Immature natural killer cell (primary cell): ENCODE measurements around the gene UNC5C. TPM values are rescaled to one million over a fixed set of nuclear protein-coding genes. Genes with fewer than 3 reads are reported as not detected.

ENCODE experiments used
- DNase-seq, 3 donors: peaks; one replicate each; pipeline ENCODE4 v3.0.0; 2022; ENCODE audit warnings: mixed read lengths in 1 of 3
- H3K27ac Mint-ChIP-seq, 6 donors: one replicate each; pipeline ENCODE4 v1.8.0; 2020; ENCODE audit warnings: mixed read lengths in 6 of 6, mild to moderate bottlenecking in 5 of 6, inconsistent platforms in 4 of 6, moderate library complexity in 3 of 6
- H3K27me3 Mint-ChIP-seq, 3 donors: one replicate each; pipeline ENCODE4 v1.8.0; 2020 to 2021; ENCODE audit warnings: low read depth in 3 of 3, mild to moderate bottlenecking in 3 of 3, mixed read lengths in 3 of 3, moderate library complexity in 3 of 3, inconsistent platforms in 1 of 3
- H3K36me3 Mint-ChIP-seq, 3 donors: one replicate each; pipeline ENCODE4 v1.8.0; 2020; ENCODE audit warnings: mixed read lengths in 3 of 3, inconsistent platforms in 2 of 3, mild to moderate bottlenecking in 2 of 3
- H3K4me1 Mint-ChIP-seq, 2 donors: one replicate each; pipeline ENCODE4 v1.8.0; 2020; ENCODE audit warnings: inconsistent platforms in 2 of 2, mild to moderate bottlenecking in 2 of 2, mixed read lengths in 2 of 2, moderate library complexity in 1 of 2
- H3K4me3 Mint-ChIP-seq, 5 donors: one replicate each; pipeline ENCODE4 v1.8.0; 2020; ENCODE audit warnings: mild to moderate bottlenecking in 5 of 5, mixed read lengths in 5 of 5, inconsistent platforms in 3 of 5, moderate library complexity in 3 of 5
- H3K9me3 Mint-ChIP-seq, 6 donors: one replicate each; pipeline ENCODE4 v1.8.0; 2020; ENCODE audit warnings: mild to moderate bottlenecking in 6 of 6, mixed read lengths in 6 of 6, inconsistent platforms in 4 of 6, moderate library complexity in 3 of 6
- polyA plus RNA-seq, 3 donors: library from polyadenylated mRNA; unstranded; fragments of 300-500 nt; fragmentation: Illumina TruSeq; gene quantifications; one replicate each; pipeline ENCODE4 v1.2.3, GENCODE V29; 2021

The UNC5C gene
- not detected for polyA plus RNA-seq

DNA sequence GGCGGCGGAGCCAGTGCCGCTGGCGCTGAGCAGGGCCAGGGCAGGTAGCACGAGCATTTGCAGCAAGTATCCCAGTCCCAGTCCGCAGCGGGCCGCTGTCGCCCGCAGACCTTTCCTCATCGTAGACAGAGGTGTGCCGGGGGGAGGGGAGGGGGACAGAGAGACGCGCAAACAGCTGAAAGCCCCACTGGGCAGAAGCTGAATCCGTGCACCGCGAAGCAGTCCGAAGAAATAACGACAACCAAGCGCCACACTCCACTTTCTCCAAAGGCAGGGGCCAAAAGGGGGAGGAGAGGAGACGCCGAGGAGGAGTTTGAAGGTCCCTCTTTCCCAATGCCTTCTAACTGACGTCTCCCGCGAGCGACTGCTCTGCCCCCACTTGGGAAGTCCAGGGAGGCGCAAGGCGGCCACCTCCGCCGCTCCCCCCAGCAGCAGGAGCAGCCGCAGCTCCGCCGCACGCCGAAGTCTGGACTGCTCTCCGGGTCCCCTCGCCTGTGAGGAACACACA lies at the start of gene UNC5C:
Gene UNC5C (minus strand): TSS at position 236 of the 508 bp plus-strand sequence.
- Mint-ChIP-seq H3K27ac (peak within 1 kb of the TSS in 1 of 6 donors; percentile 18), H3K36me3 (no peaks in the 10 kb centered on the region), H3K4me3 (peak within 1 kb of the TSS; percentile 73 to 83 (median 79)), H3K4me1 (peaks cover 9 to 24% of the 10 kb centered on the region in 2 donors), H3K9me3 (peaks cover 0 to 6% (median 2%) of the 10 kb centered on the region in 6 donors), H3K27me3 (peaks cover 0 to 11% (median 5%) of the 10 kb centered on the region in 3 donors)
- no peak for DNase-seq

DNA sequence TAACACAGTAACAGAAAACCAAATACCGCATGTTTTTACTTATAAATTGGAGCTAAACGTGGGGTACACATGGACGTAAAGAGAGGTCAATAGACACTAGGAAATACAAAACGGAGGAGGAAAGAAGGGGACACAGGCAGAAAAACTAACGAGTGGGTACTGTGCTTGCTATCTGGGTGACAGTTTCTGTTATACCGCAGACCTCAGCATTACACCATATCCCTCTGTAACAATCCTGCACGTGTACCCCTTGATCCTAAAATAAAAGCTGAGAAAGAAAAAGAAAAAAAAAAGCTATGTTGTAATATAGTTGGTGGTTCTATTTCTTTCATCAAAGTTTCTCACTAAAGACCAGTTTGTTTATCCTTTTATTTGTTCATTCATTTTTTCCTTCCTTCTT lies 47.9 kb upstream of the UNC5C start:
- Mint-ChIP-seq H3K4me3 (no peak overlapping the region), H3K27me3 (peaks cover 0 to 3% (median 0%) of the 10 kb centered on the region in 3 donors)

DNA sequence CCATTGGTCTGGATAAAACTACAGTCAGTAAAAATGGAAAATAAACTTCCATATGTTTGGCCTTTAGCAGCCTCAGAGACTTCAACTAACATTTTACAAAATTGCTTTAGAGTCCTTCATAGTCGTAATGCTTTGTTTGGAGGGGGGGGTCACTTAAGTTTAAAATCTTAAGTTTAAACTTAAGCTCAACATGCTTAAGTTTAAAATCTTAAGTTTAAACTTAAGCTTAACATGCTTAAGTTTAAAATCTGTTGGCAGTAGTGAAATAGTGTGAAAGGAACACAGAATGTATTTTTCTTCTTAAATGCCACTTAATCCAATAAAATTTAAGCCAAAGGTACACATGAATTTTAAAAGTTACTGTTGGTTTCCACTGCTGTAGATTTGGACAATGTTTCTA lies 45.9 kb upstream of the UNC5C start:
- H3K4me1 Mint-ChIP-seq, result no peaks in the 10 kb centered on the region
- no peak overlapping the region for H3K4me3 Mint-ChIP-seq
- H3K27me3 Mint-ChIP-seq, result no peaks in the 10 kb centered on the region
- DNase-seq, result no peak
- H3K27ac Mint-ChIP-seq, result no peak overlapping the region
- H3K9me3 Mint-ChIP-seq, result peaks cover 0 to 10% (median under 1%) of the 10 kb centered on the region in 6 donors
- H3K36me3 Mint-ChIP-seq, result peaks cover 0 to 3% (median 0%) of the 10 kb centered on the region in 3 donors

More for the DNA sequence above, 47.9 kb upstream of the UNC5C start:
- Mint-ChIP-seq H3K9me3 (peaks cover 0 to 11% (median 1%) of the 10 kb centered on the region in 6 donors), H3K36me3 (peaks cover 0 to 3% (median 0%) of the 10 kb centered on the region in 3 donors), H3K27ac (no peak overlapping the region), H3K4me1 (peaks cover 2 to 5% of the 10 kb centered on the region in 2 donors)
- no peak for DNase-seq

DNA sequence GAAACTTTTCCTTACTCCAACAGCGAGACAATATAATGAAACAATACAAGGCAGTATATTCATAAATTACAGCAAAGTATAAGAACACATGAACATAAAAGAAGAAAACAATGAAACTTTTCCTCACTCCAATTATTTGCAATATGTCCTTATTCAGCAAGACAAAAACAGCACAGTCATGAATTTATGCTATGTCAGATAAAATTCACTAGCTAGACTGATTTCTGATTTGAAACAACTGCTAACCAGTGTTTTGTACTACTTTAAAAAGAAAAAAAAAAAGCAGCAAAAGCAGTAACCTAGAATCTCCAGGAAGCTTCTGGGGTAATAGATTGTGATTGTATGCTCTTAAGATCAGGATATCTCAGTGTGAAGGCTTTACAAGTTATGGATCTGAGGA lies 45.2 kb upstream of the UNC5C start:
- no peaks in the 10 kb centered on the region for H3K27me3 Mint-ChIP-seq
- peaks cover 0 to 10% (median under 1%) of the 10 kb centered on the region in 6 donors for H3K9me3 Mint-ChIP-seq
- no peak overlapping the region for H3K4me3 Mint-ChIP-seq
- H3K4me1 Mint-ChIP-seq, result no peaks in the 10 kb centered on the region
- no peak overlapping the region for H3K27ac Mint-ChIP-seq
- DNase-seq, result no peak
- peaks cover 0 to 3% (median 0%) of the 10 kb centered on the region in 3 donors for H3K36me3 Mint-ChIP-seq

DNA sequence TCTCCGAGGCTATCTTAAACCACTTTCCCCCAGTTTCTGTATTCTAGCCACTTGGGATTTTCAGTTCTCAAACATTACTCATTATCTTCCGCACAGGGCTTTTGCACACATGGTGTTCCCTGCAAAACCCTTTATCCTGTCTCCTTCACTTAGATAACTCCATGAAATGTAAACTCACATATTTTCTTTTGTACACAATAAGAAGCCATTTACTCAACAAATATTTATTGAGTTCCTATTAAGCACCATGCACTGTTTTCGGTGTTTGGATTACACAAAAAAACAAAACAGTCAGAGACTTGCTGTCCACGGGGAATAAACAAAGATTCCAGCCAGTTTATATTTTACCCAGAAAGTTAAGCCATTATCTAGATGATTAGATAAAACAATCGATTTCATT lies 42.5 kb upstream of the UNC5C start:
- peaks cover 0 to 10% (median under 1%) of the 10 kb centered on the region in 6 donors for H3K9me3 Mint-ChIP-seq
- no peak overlapping the region for H3K4me3 Mint-ChIP-seq
- H3K27ac Mint-ChIP-seq, result no peak overlapping the region
- DNase-seq, result no peak
- no peaks in the 10 kb centered on the region for H3K27me3 Mint-ChIP-seq
- H3K36me3 Mint-ChIP-seq, result peaks cover 0 to 3% (median 0%) of the 10 kb centered on the region in 3 donors
- no peaks in the 10 kb centered on the region for H3K4me1 Mint-ChIP-seq

DNA sequence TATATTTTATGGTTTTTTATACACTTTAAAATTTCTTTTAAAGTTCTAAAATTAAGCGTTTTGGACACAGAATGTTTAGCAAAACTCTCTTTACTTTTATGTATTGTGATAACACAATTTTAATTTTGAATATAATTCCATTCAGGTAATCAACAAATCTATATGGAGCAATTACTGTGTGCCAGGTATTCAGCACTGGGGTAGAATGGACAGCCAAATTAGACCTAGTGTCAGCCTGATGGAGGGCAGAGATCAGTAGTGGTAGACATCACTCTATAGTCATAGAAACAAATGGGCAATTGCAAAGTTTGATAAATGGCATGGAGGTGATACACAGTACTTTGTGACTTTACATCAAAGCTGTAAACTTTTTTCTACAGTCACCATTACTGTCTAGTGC lies 41.8 kb upstream of the UNC5C start:
- peaks cover 0 to 10% (median 1%) of the 10 kb centered on the region in 6 donors for H3K9me3 Mint-ChIP-seq
- H3K27ac Mint-ChIP-seq, result no peak overlapping the region
- peaks cover 0 to 2% (median 0%) of the 10 kb centered on the region in 3 donors for H3K27me3 Mint-ChIP-seq
- no peaks in the 10 kb centered on the region for H3K4me1 Mint-ChIP-seq
- DNase-seq, result no peak
- H3K36me3 Mint-ChIP-seq, result peaks cover 0 to 3% (median 0%) of the 10 kb centered on the region in 3 donors
- H3K4me3 Mint-ChIP-seq, result no peak overlapping the region

DNA sequence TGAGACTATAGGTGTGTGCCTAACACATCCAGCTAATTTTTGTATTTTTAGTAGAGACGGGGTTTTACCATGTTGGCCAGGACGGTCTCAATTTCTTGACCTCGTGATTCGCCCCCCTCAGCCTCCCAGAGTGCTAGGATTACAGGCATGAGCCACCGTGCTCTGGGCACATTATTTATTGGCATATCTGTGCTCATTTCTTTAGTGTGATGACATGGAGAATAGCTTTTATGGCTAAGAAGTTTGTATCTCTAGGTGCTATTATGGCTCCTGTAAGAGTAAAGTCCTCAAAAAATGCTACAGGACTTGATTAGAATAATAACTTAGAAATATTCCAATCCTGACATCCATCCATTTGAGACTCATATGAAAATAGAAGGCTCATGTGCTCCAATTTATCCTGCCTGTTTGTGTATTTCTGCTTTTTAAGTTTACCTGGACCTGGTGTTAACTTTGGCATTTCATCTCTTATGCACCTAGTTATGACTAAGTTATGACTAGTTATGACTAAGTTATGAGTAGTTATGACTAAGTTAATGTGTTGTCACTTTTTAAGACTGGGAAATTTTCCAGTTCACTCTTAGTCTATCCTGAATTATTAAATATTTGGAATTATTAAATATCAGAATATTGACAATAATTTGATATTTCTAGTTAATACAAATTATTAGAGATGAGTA lies 36.4 kb upstream of the UNC5C start:
- Mint-ChIP-seq H3K4me3 (no peak overlapping the region), H3K4me1 (no peaks in the 10 kb centered on the region), H3K27me3 (peaks cover 0 to 2% (median 1%) of the 10 kb centered on the region in 3 donors), H3K27ac (no peak overlapping the region), H3K36me3 (no peaks in the 10 kb centered on the region), H3K9me3 (peaks cover 0 to 8% (median 1%) of the 10 kb centered on the region in 6 donors)
- no peak for DNase-seq

DNA sequence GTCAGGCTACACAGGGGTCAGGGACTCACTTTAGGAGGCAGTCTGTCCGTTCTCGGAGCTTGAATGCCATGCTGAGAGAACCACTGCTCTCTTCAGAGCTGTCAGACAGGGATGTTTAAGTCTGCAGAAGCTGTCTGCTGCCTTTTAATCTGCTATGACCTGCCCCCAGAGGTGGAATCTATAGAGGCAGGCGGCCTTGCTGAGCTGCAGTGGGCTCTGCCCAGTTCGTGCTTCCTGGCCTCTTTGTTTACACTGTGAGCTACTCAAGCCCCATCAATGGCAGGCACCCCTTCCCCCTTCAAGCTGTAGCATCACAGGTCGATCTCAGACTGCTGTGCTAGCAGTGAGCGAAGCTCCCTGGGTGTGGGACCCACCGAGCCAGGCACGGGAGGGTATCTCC lies 31.5 kb upstream of the UNC5C start:
- no peak for DNase-seq
- Mint-ChIP-seq H3K27me3 (peaks cover 0 to 1% (median 0%) of the 10 kb centered on the region in 3 donors), H3K4me3 (no peak overlapping the region), H3K4me1 (no peaks in the 10 kb centered on the region), H3K9me3 (peaks cover 0 to 47% (median 18%) of the 10 kb centered on the region in 6 donors), H3K27ac (no peak overlapping the region), H3K36me3 (peaks cover 0 to 5% (median 0%) of the 10 kb centered on the region in 3 donors)

DNA sequence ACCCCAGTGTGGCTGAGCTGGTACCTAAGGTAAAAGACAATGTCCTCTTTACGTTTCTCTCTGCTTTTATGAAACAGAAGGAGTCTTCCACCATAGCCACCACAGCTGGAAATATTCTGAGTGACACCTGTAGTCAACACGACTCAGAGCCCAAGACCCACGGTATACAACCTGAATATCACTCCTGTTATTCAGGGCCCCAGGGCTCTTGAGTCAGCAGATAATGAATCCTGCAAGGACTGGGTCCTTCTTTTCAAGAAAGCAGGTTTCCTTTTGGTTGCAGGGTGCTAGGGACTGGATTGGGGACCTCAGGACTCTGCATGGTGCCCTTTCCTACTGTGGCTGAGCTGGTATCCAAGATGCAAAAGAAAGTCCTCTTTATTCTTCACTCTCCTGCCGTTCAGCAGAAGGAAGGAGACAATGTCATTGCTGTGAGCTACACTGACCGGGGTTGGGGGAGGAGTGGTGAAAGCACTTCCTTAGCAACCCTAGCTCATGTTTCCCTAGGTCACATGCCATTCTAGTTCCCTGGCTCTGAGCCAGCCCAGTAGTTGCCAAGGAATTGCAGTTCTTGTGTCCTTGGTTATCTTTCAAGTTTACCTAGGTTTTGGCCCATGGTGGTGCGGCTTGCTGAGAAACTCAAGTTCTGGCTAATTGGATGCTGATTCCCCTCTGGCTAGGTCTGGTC lies 23.7 kb upstream of the UNC5C start:
- H3K36me3 Mint-ChIP-seq, result no peaks in the 10 kb centered on the region
- H3K4me3 Mint-ChIP-seq, result no peak overlapping the region
- H3K27ac Mint-ChIP-seq, result no peak overlapping the region
- no peaks in the 10 kb centered on the region for H3K4me1 Mint-ChIP-seq
- no peak for DNase-seq
- peaks cover 8 to 34% (median 13%) of the 10 kb centered on the region in 6 donors for H3K9me3 Mint-ChIP-seq
- H3K27me3 Mint-ChIP-seq, result no peaks in the 10 kb centered on the region

DNA sequence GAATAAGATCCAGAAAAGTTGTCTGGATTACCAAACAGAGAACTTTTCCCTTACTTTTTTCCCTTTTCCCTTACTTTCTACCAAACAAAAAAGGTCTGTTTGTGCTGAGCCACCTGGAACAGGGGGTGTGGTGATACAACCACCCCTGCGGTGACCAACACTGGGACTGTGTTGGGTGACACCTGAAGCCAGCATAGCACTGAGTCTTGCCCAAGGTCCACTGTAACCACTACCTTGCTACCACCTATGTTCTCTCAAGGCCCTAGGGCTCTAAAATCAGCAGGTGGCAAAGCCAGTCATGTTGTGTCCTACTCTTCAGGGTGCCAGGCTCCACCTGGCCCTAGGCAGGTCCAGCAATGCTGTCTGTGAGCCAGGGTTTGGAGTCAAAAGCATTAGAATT lies 22.8 kb upstream of the UNC5C start:
- Mint-ChIP-seq H3K9me3 (peaks cover 6 to 28% (median 9%) of the 10 kb centered on the region in 6 donors), H3K27me3 (no peaks in the 10 kb centered on the region), H3K4me1 (no peaks in the 10 kb centered on the region)

DNA sequence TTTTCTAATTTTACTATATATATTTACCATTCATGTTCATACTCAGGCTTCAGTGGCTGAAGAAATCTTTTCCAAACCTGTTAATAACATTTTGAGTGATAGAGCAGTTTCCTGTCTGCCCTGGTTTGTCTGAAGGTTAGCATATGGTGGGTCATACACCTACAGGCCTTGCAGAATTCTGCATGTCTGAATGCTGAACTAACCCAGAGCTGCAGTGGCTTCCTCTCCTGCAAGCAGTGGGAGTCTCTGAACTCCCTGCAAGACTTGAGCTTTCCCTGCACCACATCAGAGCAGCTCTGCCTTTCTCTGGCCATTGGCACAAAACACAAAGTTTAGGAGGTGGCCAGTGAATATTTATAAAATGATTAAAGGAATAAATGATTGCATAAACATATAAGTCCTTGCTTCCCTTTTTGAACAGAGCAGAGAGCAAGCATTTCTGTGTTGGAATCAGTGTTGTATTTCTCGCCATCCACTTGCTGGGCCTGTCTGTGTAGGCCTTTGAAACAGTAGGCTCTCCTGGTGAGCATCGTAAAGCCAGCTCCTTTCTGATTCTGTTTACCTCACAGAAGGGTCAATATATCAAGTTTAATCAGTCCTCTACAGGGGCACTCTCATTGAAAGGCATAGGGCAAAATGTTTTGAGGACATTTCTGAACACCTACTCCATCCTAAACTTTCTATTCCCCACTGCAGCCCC lies 15.0 kb upstream of the UNC5C start:
- no peak for DNase-seq
- H3K9me3 Mint-ChIP-seq, result peaks cover 0 to 12% (median 4%) of the 10 kb centered on the region in 6 donors
- no peaks in the 10 kb centered on the region for H3K36me3 Mint-ChIP-seq
- H3K27me3 Mint-ChIP-seq, result no peaks in the 10 kb centered on the region
- H3K4me1 Mint-ChIP-seq, result no peaks in the 10 kb centered on the region
- H3K4me3 Mint-ChIP-seq, result no peak overlapping the region
- H3K27ac Mint-ChIP-seq, result no peak overlapping the region

More for the DNA sequence above, 22.8 kb upstream of the UNC5C start:
- no peak for DNase-seq
- H3K36me3 Mint-ChIP-seq, result no peaks in the 10 kb centered on the region
- no peak overlapping the region for H3K27ac Mint-ChIP-seq
- H3K4me3 Mint-ChIP-seq, result no peak overlapping the region

DNA sequence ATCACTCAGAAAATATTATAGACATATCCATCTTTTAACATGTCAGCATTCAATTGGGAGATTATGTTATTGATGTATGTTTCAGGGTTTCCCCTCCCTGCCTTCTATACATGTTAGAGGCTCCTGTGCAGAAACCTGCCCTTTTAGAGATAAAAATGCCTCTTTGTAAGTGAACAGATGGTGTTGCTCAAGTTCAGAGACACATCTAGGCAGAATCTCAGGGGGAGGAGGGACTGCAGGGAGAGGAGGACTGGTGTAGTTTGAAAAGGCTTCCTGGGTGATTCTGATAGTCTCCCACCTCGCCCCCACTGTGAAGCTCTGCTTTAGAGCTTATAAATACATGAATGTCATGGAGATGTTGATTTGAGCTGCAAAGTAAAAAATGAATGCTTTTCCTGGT lies 12.0 kb upstream of the UNC5C start:
- no peaks in the 10 kb centered on the region for H3K27me3 Mint-ChIP-seq
- no peaks in the 10 kb centered on the region for H3K36me3 Mint-ChIP-seq
- H3K4me1 Mint-ChIP-seq, result no peaks in the 10 kb centered on the region
- H3K4me3 Mint-ChIP-seq, result no peak overlapping the region
- peaks cover 0 to 8% (median 2%) of the 10 kb centered on the region in 6 donors for H3K9me3 Mint-ChIP-seq
- no peak overlapping the region for H3K27ac Mint-ChIP-seq
- DNase-seq, result no peak

DNA sequence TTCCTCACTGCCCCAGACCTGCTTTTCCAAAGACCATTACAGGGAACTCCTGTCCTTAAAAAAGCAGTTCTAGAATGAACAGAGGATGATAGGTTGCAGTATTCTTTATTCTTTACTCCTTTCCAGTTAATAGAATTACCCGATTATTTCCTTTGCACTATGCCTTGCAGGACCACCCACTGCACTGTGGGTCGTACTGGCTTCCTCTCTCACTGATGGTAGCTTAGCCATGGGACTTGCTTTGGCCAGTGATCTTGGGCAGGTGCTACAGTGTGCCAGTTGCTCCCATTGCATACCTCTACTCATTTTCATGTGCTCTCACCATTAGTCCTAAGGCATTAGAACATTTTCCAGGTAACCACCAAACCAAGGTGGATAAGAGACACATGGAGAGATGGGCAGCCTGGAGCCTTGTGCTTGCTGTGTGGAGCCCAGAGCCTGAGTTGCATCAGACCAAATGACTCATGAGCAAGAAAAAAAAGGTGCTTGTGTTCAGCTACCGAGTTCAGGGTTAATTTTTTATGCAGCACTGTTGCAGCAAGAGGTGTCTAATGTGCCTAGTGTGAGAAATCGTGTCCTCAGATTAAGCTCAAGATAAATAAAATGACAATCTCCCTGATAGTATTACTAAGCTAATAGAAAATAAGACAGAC lies 7.6 kb upstream of the UNC5C start:
- H3K4me3 Mint-ChIP-seq, result no peak overlapping the region
- no peaks in the 10 kb centered on the region for H3K4me1 Mint-ChIP-seq
- H3K36me3 Mint-ChIP-seq, result no peaks in the 10 kb centered on the region
- peaks cover 0 to 3% (median 0%) of the 10 kb centered on the region in 3 donors for H3K27me3 Mint-ChIP-seq
- peaks cover 0 to 3% (median 0%) of the 10 kb centered on the region in 6 donors for H3K9me3 Mint-ChIP-seq
- no peak overlapping the region for H3K27ac Mint-ChIP-seq
- DNase-seq, result no peak
